ENCODE results near the gene CHST3.

CHST3 gene

GRCh38 chr10:71995449-71995848 lies 31.3 kb downstream of the CHST3 start:
- TF ChIP-seq MAX (IDR thresholded peaks at IDR 0.05) = no peak
- no peak for TF ChIP-seq ZBTB7A (IDR thresholded peaks at IDR 0.05; ENCODE audit: low read depth)
- TF ChIP-seq TAF1 (IDR thresholded peaks at IDR 0.05; ENCODE audit: low read depth) = no peak
- TF ChIP-seq TEAD4 (IDR thresholded peaks at IDR 0.05) = no peak
- no peak for TF ChIP-seq EP300 (IDR thresholded peaks at IDR 0.05; ENCODE audit: borderline replicate concordance)
- no peak for TF ChIP-seq CREB1 (IDR thresholded peaks at IDR 0.05; ENCODE audit: low read depth)
- no peak for TF ChIP-seq EGR1 (IDR thresholded peaks at IDR 0.05)
- TF ChIP-seq, protein P1, sequence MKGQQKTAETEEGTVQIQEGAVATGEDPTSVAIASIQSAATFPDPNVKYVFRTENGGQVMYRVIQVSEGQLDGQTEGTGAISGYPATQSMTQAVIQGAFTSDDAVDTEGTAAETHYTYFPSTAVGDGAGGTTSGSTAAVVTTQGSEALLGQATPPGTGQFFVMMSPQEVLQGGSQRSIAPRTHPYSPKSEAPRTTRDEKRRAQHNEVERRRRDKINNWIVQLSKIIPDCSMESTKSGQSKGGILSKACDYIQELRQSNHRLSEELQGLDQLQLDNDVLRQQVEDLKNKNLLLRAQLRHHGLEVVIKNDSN (IDR thresholded peaks at IDR 0.05) = no peak
- no peak for TF ChIP-seq YY1 (IDR thresholded peaks at IDR 0.05; ENCODE audit: low read depth)
- no peak for TF ChIP-seq TCF12 (IDR thresholded peaks at IDR 0.05; ENCODE audit: low read depth)
- TF ChIP-seq, protein P2, sequence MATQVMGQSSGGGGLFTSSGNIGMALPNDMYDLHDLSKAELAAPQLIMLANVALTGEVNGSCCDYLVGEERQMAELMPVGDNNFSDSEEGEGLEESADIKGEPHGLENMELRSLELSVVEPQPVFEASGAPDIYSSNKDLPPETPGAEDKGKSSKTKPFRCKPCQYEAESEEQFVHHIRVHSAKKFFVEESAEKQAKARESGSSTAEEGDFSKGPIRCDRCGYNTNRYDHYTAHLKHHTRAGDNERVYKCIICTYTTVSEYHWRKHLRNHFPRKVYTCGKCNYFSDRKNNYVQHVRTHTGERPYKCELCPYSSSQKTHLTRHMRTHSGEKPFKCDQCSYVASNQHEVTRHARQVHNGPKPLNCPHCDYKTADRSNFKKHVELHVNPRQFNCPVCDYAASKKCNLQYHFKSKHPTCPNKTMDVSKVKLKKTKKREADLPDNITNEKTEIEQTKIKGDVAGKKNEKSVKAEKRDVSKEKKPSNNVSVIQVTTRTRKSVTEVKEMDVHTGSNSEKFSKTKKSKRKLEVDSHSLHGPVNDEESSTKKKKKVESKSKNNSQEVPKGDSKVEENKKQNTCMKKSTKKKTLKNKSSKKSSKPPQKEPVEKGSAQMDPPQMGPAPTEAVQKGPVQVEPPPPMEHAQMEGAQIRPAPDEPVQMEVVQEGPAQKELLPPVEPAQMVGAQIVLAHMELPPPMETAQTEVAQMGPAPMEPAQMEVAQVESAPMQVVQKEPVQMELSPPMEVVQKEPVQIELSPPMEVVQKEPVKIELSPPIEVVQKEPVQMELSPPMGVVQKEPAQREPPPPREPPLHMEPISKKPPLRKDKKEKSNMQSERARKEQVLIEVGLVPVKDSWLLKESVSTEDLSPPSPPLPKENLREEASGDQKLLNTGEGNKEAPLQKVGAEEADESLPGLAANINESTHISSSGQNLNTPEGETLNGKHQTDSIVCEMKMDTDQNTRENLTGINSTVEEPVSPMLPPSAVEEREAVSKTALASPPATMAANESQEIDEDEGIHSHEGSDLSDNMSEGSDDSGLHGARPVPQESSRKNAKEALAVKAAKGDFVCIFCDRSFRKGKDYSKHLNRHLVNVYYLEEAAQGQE (IDR thresholded peaks at IDR 0.05; ENCODE audit: low read depth) = no peak
- TF ChIP-seq FOXM1 (IDR thresholded peaks at IDR 0.05; ENCODE audit: borderline replicate concordance, low read depth) = no peak
- TF ChIP-seq CEBPB (IDR thresholded peaks at IDR 0.05) = no peak
- TF ChIP-seq NFIC (IDR thresholded peaks at IDR 0.05) = no peak

- no peak for TF ChIP-seq MAX (IDR thresholded peaks at IDR 0.05)
- no peak for TF ChIP-seq NFIC (IDR thresholded peaks at IDR 0.05)
- no peak for TF ChIP-seq CREB1 (IDR thresholded peaks at IDR 0.05; ENCODE audit: low read depth)
Measured at GRCh38 chr10:71995887-71996575, 31.8 kb downstream of the CHST3 start.

DNA sequence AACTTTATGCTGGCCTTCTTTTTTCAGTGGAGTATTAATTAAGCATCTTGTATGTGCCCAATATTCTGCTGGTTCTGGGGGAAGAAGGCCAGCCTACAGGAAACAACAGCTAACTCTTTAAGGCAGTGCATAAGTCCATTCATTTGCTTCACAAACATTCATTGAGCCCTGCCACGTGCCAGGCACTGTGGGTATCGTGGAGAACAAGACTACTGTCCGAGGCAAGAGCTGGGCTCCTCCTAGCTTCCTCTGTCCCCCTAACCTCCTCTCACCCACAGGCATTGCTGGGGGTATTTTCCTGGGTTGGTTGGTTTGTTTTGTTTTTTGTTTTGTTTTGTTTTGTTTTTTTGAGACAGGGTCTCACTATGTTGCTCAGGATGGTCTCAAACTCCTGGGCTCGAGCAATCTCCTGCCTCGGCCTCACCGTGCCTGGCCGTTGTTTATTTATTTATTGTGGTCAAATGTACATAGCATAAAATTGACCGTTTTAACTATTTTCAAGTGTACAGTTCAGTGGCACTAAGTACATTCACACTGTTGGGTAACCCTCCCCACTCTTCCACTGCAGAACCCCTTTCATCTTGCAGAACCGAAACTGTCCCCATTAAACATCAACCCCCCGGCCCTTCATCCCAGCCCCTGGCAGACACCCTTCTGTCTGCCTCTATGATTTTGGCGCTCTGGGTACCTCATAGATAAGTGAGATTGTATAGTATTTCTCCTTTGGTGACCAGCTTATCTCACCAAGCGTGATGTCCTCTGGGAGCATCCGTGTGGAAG lies 32.6 kb downstream of the CHST3 start:
- TF ChIP-seq FOXM1 (IDR thresholded peaks at IDR 0.05; ENCODE audit: borderline replicate concordance, low read depth) (no peak), EP300 (IDR thresholded peaks at IDR 0.05; ENCODE audit: borderline replicate concordance) (no peak), RAD21 (IDR thresholded peaks at IDR 0.05; ENCODE audit: low read depth) (no peak), TEAD4 (IDR thresholded peaks at IDR 0.05) (no peak)
- TF ChIP-seq, protein P1 (IDR thresholded peaks at IDR 0.05) = no peak

DNA sequence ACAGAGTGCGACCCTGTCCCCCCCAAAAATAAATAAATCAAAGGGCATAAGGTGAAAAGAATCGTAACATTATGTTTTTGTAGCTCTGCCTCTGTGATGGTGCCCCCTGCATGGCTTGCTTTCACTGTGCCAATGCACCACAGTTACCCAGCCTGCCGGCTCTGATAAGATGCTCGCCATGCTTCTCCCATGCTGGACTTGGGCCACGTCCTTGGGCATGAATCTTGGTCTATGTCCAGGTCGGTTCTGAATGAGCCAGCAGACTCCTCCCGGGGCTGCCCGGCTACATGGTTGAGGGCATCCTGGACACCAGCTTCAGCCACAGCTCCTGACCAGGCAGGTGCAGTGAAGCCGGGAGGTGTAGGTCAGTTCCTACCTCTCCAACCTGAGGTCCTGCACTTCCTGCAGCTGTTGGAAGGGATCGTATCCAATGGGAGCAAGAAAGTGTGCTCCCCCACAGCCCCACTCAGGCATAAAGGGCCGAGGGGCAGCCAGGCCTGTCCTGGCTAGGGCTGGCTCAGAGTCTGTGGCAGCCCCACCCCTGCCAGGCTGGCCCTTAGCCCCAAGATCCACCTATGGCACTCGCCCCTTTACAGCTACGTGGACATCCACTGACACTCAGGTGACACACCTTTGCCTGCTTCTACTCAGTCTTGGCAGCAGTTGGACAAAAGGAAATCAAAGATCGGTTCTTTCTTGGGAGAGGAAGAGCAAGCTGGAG lies 34.1 kb downstream of the CHST3 start:
- no peak for TF ChIP-seq RAD21 (IDR thresholded peaks at IDR 0.05; ENCODE audit: low read depth)
- TF ChIP-seq EGR1 (IDR thresholded peaks at IDR 0.05) = no peak
- no peak for TF ChIP-seq NFIC (IDR thresholded peaks at IDR 0.05)
- TF ChIP-seq, protein P2 (IDR thresholded peaks at IDR 0.05; ENCODE audit: low read depth) = no peak

GRCh38 chr10:71998840-71999194 lies 34.6 kb downstream of the CHST3 start:
- TF ChIP-seq EP300 (IDR thresholded peaks at IDR 0.05; ENCODE audit: borderline replicate concordance) (no peak), FOXM1 (IDR thresholded peaks at IDR 0.05; ENCODE audit: borderline replicate concordance, low read depth) (no peak), MAX (IDR thresholded peaks at IDR 0.05) (no peak), ZBTB7A (IDR thresholded peaks at IDR 0.05; ENCODE audit: low read depth) (no peak), YY1 (IDR thresholded peaks at IDR 0.05; ENCODE audit: low read depth) (no peak), TEAD4 (IDR thresholded peaks at IDR 0.05) (no peak), TCF12 (IDR thresholded peaks at IDR 0.05; ENCODE audit: low read depth) (no peak), CEBPB (IDR thresholded peaks at IDR 0.05) (no peak), TAF1 (IDR thresholded peaks at IDR 0.05; ENCODE audit: low read depth) (no peak), CREB1 (IDR thresholded peaks at IDR 0.05; ENCODE audit: low read depth) (no peak), EGR1 (IDR thresholded peaks at IDR 0.05) (no peak), NFIC (IDR thresholded peaks at IDR 0.05) (no peak), RAD21 (IDR thresholded peaks at IDR 0.05; ENCODE audit: low read depth) (no peak)
- TF ChIP-seq, protein P1 (IDR thresholded peaks at IDR 0.05) = no peak
- TF ChIP-seq, protein P2 (IDR thresholded peaks at IDR 0.05; ENCODE audit: low read depth) = no peak
